Activated naive CD8-positive, alpha-beta T cell treated with anti-CD3 and anti-CD28 coated beads, Interleukin-2, amount 10 ng/mL, durations not matched to agents 7 days and 5 days (primary cell): ENCODE results near the gene RAB5A. TPM values are rescaled to one million over a fixed set of nuclear protein-coding genes. Genes with fewer than 3 reads are reported as not detected.
A peak's percentile ranks its signal among the peaks of the same experiment; 100 is the strongest.
"Not testable (repeated sequence)": the region's sequence is repeated elsewhere in the genome, so short reads cannot be mapped to it uniquely, and the experiment has no call there.

Source experiments
- ATAC-seq: fragments of 150-1000 bp; cut with Tn5 transposase; one replicate; pipeline ENCODE4 v1.10.0; 2021; ENCODE audit warnings: low read depth, moderate library complexity
- POLR2A ChIA-PET: fragments of 350-600 bp; sonication (Branson Sonifier 250); formaldehyde crosslinking; loops from one replicate; lab custom pipeline; 2021; ENCODE audit warnings: antibody characterized with exemption; lab: Charles Lee
- DNase-seq: peaks from one replicate; pipeline ENCODE4 v3.0.0; 2021
- H3K27ac Mint-ChIP-seq: one replicate; pipeline ENCODE4 v1.8.0; 2022; ENCODE audit warnings: mild to moderate bottlenecking, mixed read lengths
- H3K27me3 Mint-ChIP-seq: one replicate; pipeline ENCODE4 v1.8.0; 2022; ENCODE audit warnings: mild to moderate bottlenecking, moderate library complexity, mixed read lengths
- H3K36me3 Mint-ChIP-seq: one replicate; pipeline ENCODE4 v1.8.0; 2021; ENCODE audit warnings: mild to moderate bottlenecking, mixed read lengths
- H3K4me1 Mint-ChIP-seq: one replicate; pipeline ENCODE4 v1.8.0; 2021; ENCODE audit warnings: mixed read lengths
- H3K4me3 Mint-ChIP-seq: one replicate; pipeline ENCODE4 v1.8.0; 2022; ENCODE audit warnings: mild to moderate bottlenecking, moderate library complexity, mixed read lengths
- H3K9me3 Mint-ChIP-seq: one replicate; pipeline ENCODE4 v1.8.0; 2021; ENCODE audit warnings: mixed read lengths
- total RNA-seq, 2 experiments: library from RNA; stranded (reverse); gene quantifications; one replicate each; pipeline ENCODE4 v1.2.3, GENCODE V29; 2021

RAB5A gene
- total RNA-seq, 2 experiments from 2014 or later, result 62.1 to 63.6 TPM

DNA sequence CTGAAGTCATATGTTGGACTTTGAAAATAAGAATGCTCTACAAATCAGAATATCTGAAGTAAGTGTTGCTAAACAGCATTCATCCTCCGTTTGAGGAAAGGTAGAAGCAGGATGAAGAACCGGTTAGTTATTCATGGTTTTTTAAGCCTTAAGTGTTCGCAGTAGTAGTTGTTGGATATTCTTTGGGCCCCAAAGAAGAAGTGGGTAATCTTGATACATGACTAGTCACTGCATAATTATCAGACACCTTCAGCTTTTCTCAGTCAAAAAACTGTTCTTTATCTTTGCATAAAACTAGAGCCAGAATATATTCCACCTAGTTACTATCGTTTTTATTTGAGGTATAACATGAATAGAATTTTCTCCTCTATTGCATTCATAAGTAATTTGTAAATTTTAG lies 13.8 kb downstream of the RAB5A start:
- Mint-ChIP-seq H3K27ac (no peak overlapping the region), H3K9me3 (no peaks in the 10 kb centered on the region), H3K4me1 (peaks cover 19% of the 10 kb centered on the region), H3K4me3 (no peak overlapping the region), H3K36me3 (peaks cover 37% of the 10 kb centered on the region), H3K27me3 (no peaks in the 10 kb centered on the region)
- ATAC-seq (no peak), DNase-seq (no peak)
- POLR2A ChIA-PET, result no interaction called here

- peaks cover 33% of the 10 kb centered on the region for H3K36me3 Mint-ChIP-seq
- no peaks in the 10 kb centered on the region for H3K27me3 Mint-ChIP-seq
- peaks cover 18% of the 10 kb centered on the region for H3K4me1 Mint-ChIP-seq
- POLR2A ChIA-PET, result no interaction called here
- H3K9me3 Mint-ChIP-seq, result no peaks in the 10 kb centered on the region
- no peak overlapping the region for H3K27ac Mint-ChIP-seq
- no peak for DNase-seq
- ATAC-seq, result no peak
- H3K4me3 Mint-ChIP-seq, result no peak overlapping the region
Measured at GRCh38 chr3:19961960-19962359, 15.1 kb downstream of the RAB5A start.

DNA sequence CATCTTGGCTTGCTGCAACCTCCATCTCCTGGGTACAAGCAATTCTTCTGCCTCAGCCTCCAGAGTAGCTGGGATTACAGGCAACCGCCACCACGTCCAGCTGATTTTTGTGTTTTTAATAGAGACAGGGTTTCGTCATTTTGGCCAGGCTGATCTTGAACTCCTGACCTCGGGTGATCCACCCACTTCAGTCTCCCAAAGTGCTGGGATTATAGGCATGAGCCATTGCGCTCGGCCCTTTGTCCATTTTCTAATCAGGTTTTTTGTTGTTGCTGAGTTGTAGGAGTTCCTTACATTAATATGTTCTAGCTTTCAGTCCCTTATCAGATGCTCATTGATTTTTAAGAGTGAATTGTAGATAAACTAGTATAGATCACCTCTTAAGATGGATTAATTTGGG lies 20.3 kb downstream of the RAB5A start:
- Mint-ChIP-seq H3K4me3 (no peak overlapping the region), H3K27ac (no peak overlapping the region), H3K9me3 (no peaks in the 10 kb centered on the region), H3K27me3 (no peaks in the 10 kb centered on the region), H3K36me3 (peaks cover 26% of the 10 kb centered on the region), H3K4me1 (peaks cover 6% of the 10 kb centered on the region)
- no peak for ATAC-seq
- DNase-seq, result no peak
- POLR2A ChIA-PET, result no interaction called here

DNA sequence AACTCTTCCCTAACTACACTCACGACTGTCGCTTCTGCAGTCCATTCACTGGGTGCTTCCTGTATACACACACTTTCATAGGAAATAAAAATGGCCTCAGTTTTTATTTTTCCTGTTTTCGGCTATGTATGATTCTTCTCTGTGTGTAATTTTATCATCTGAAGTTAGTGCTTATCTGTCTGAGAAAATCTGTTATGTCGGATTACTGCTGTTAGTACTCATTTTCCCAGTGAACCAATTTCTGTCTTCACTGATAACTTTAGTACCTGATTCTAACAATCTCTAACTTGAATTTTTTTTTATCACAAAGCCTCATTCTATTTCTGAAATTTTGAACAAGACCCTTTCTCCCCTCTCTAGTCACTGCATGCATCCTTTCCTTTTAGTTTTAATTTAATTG lies 20.9 kb downstream of the RAB5A start:
- peaks cover 22% of the 10 kb centered on the region for H3K36me3 Mint-ChIP-seq
- peaks cover 7% of the 10 kb centered on the region for H3K4me1 Mint-ChIP-seq
- ATAC-seq (no peak), DNase-seq (no peak)
- no peaks in the 10 kb centered on the region for H3K27me3 Mint-ChIP-seq
- POLR2A ChIA-PET, result no interaction called here
- no peak overlapping the region for H3K4me3 Mint-ChIP-seq
- H3K9me3 Mint-ChIP-seq, result no peaks in the 10 kb centered on the region
- H3K27ac Mint-ChIP-seq, result no peak overlapping the region

- ATAC-seq, result no peak
- no peak overlapping the region for H3K27ac Mint-ChIP-seq
- DNase-seq, result no peak
- H3K4me1 Mint-ChIP-seq, result peaks cover 5% of the 10 kb centered on the region
- POLR2A ChIA-PET, result no interaction called here
- H3K9me3 Mint-ChIP-seq, result no peaks in the 10 kb centered on the region
- no peak overlapping the region for H3K4me3 Mint-ChIP-seq
- peaks cover 17% of the 10 kb centered on the region for H3K36me3 Mint-ChIP-seq
- no peaks in the 10 kb centered on the region for H3K27me3 Mint-ChIP-seq
Measured at GRCh38 chr3:19970327-19970726, 23.4 kb downstream of the RAB5A start.

DNA sequence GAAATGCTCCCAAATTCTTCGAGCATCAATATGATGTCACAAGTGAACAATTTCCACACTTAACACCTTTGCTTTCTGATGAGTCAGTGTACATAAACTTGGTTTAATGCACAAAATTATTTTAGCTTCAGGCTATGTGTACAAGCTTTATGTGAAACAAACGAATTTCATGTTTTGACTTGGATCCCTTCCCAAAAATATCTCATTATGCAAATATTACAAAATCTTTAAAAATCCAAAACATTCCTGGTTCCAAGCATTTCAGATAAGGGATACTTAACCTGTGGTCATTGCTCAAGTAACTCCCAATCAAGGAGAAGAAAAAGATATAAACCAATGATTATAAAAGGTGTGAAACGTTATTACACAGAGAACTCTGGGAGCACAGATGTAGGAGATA lies 25.2 kb downstream of the RAB5A start:
- H3K36me3 Mint-ChIP-seq, result peaks cover 24% of the 10 kb centered on the region
- DNase-seq (no peak), ATAC-seq (no peak)
- no peak overlapping the region for H3K4me3 Mint-ChIP-seq
- no peak overlapping the region for H3K27ac Mint-ChIP-seq
- no peaks in the 10 kb centered on the region for H3K27me3 Mint-ChIP-seq
- POLR2A ChIA-PET, result no interaction called here
- H3K9me3 Mint-ChIP-seq, result no peaks in the 10 kb centered on the region
- peaks cover 3% of the 10 kb centered on the region for H3K4me1 Mint-ChIP-seq

GRCh38 chr3:19988904-19989303 lies 42.0 kb downstream of the RAB5A start:
- H3K4me3 Mint-ChIP-seq, H3K9me3 Mint-ChIP-seq, POLR2A ChIA-PET, H3K27ac Mint-ChIP-seq, H3K27me3 Mint-ChIP-seq, H3K4me1 Mint-ChIP-seq, DNase-seq, ATAC-seq: not testable (repeated sequence)
- peaks cover 20% of the 10 kb centered on the region for H3K36me3 Mint-ChIP-seq

DNA sequence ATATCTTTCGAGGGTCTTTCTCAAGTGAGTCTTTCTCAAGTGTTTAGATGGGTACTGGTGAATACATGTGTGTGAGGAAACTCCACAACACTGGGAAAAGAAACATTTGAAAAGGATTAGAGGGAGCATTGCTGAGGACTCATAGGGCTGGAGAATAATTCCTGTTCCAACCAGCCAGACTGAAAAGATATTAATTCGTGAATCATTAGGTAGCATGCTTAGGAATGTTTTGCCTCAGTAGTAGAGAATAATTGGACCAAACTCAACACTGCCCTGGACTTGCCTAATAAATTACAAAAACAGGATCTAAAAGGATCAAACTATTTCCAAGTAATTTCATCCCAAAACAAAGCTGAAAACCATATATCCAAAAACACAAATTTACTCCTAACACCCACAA lies 47.9 kb downstream of the RAB5A start:
- POLR2A ChIA-PET, result interaction anchor here (1.4 kb wide), 1 partner anchor 46 kb away, joined by 4 read pairs; no protein-coding TSS in a partner anchor
- no peak for DNase-seq
- peaks cover 5% of the 10 kb centered on the region for H3K36me3 Mint-ChIP-seq
- H3K27me3 Mint-ChIP-seq, result no peaks in the 10 kb centered on the region
- ATAC-seq, result no peak
- H3K4me1 Mint-ChIP-seq, result peaks cover 1% of the 10 kb centered on the region
- H3K4me3 Mint-ChIP-seq, result no peak overlapping the region
- peaks cover 5% of the 10 kb centered on the region for H3K9me3 Mint-ChIP-seq
- no peak overlapping the region for H3K27ac Mint-ChIP-seq

GRCh38 chr3:19997502-19997901 lies 50.6 kb downstream of the RAB5A start:
- no peak overlapping the region for H3K4me3 Mint-ChIP-seq
- H3K27me3 Mint-ChIP-seq, result no peaks in the 10 kb centered on the region
- H3K4me1 Mint-ChIP-seq, result peaks cover 1% of the 10 kb centered on the region
- peaks cover 5% of the 10 kb centered on the region for H3K9me3 Mint-ChIP-seq
- POLR2A ChIA-PET, result no interaction called here
- DNase-seq (no peak), ATAC-seq (no peak)
- H3K27ac Mint-ChIP-seq, result peak overlapping the region; percentile 28
- peaks cover 1% of the 10 kb centered on the region for H3K36me3 Mint-ChIP-seq

DNA sequence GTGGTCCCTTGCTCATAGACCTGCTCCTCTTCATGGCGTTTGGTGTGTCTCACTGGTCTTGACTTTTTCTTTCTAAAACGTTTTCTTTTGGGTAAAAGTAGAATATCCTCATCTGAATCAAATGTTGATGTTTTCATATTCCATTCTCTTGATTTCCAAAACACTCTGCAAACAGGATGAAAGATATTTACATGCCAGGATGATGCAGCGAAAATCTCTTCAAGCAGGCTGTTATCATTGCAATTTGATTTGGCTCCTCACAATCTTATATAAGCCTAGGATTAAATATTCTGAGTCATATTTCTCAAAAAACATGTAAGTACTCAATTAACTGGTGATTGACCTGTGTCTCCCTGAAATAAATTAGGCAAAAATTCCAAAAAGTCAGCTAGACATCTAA lies 55.0 kb downstream of the RAB5A start:
- DNase-seq, result no peak
- Mint-ChIP-seq H3K36me3 (no peaks in the 10 kb centered on the region), H3K4me3 (no peak overlapping the region), H3K27ac (no peak overlapping the region), H3K27me3 (no peaks in the 10 kb centered on the region), H3K9me3 (peaks cover 5% of the 10 kb centered on the region), H3K4me1 (peaks cover 1% of the 10 kb centered on the region)
- no peak for ATAC-seq
- POLR2A ChIA-PET, result no interaction called here

DNA sequence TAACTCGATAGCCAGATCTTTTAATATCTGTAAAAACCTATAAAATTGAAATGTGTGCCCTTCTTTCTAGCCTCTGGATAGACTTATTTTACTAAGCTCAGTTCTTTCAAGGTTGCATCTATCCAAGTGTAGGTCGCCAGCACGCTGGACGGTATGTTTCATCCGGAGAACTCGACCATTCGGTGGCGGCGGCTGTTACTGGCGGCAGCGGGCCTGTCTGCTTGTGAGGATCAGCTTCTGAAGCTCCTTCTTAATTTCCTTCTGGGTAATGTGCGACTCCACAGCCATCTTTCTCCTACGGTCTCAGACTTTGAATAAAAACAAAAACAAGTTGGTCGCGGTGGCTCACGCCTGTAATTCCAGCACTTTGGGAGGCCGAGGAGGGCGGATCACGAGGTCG lies 61.1 kb downstream of the RAB5A start:
- no peaks in the 10 kb centered on the region for H3K4me1 Mint-ChIP-seq
- H3K27ac Mint-ChIP-seq, result no peak overlapping the region
- no peaks in the 10 kb centered on the region for H3K27me3 Mint-ChIP-seq
- H3K36me3 Mint-ChIP-seq, result no peaks in the 10 kb centered on the region
- H3K9me3 Mint-ChIP-seq, result no peaks in the 10 kb centered on the region
- ATAC-seq (no peak), DNase-seq (no peak)
- POLR2A ChIA-PET, result no interaction called here
- no peak overlapping the region for H3K4me3 Mint-ChIP-seq

GRCh38 chr3:20008646-20009045 lies 61.7 kb downstream of the RAB5A start:
- ATAC-seq (no peak), DNase-seq (no peak)
- Mint-ChIP-seq H3K27me3 (no peaks in the 10 kb centered on the region), H3K4me3 (no peak overlapping the region), H3K36me3 (no peaks in the 10 kb centered on the region), H3K27ac (no peak overlapping the region), H3K9me3 (no peaks in the 10 kb centered on the region), H3K4me1 (no peaks in the 10 kb centered on the region)
- POLR2A ChIA-PET, result no interaction called here

GRCh38 chr3:20012164-20012563 lies 65.3 kb downstream of the RAB5A start, which contains the start of gene PP2D1:
PP2D1 (minus strand) TSS chr3:20012264; CDS start chr3:20012072, 192 bp downstream.
- H3K4me1 Mint-ChIP-seq, result no peaks in the 10 kb centered on the region
- ATAC-seq (no peak), DNase-seq (no peak)
- H3K4me3 Mint-ChIP-seq, result no peak within 1 kb of the TSS
- no peak within 1 kb of the TSS for H3K27ac Mint-ChIP-seq
- POLR2A ChIA-PET, result no interaction called here
- H3K36me3 Mint-ChIP-seq, result no peaks in the 10 kb centered on the region
- H3K27me3 Mint-ChIP-seq, result no peaks in the 10 kb centered on the region
- H3K9me3 Mint-ChIP-seq, result no peaks in the 10 kb centered on the region

GRCh38 chr3:20013396-20013795 lies 66.5 kb downstream of the RAB5A start:
- H3K4me1 Mint-ChIP-seq, result no peaks in the 10 kb centered on the region
- no peak overlapping the region for H3K27ac Mint-ChIP-seq
- H3K36me3 Mint-ChIP-seq, result no peaks in the 10 kb centered on the region
- H3K9me3 Mint-ChIP-seq, result no peaks in the 10 kb centered on the region
- ATAC-seq (no peak), DNase-seq (no peak)
- no peaks in the 10 kb centered on the region for H3K27me3 Mint-ChIP-seq
- POLR2A ChIA-PET, result interaction anchor here (0.7 kb wide), 1 partner anchor 38 kb away, joined by 3 read pairs; no protein-coding TSS in a partner anchor
- H3K4me3 Mint-ChIP-seq, result no peak overlapping the region

DNA sequence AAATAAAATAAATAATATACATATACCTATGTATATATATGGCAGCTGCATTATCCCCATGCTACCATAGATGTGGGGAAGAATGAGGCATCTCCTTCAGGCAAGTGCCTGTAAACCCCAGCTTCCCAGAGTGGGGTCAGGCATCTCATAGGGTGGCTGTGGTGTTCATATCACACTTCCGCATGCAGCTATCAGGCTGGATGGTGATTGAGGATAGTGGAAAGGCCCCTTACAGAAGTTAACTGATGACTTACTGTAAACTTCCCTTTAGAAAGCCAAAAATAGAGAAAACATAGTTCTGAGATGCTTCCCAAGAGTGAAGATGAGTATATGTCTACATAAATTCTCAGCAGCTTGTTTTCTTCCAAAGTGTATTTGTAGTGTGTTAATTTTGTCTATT lies 68.6 kb downstream of the RAB5A start:
- Mint-ChIP-seq H3K4me3 (no peak overlapping the region), H3K36me3 (no peaks in the 10 kb centered on the region), H3K9me3 (no peaks in the 10 kb centered on the region), H3K4me1 (no peaks in the 10 kb centered on the region), H3K27me3 (no peaks in the 10 kb centered on the region), H3K27ac (no peak overlapping the region)
- ATAC-seq (no peak), DNase-seq (no peak)
- POLR2A ChIA-PET, result no interaction called here
